CD4-positive, alpha-beta T cell treated with Interleukin-2 at 100 ng/mL for 4 hours (primary cell): ENCODE data around the gene HTR7.
"Not testable (repeated sequence)": the region's sequence is repeated elsewhere in the genome, so short reads cannot be mapped to it uniquely, and the experiment has no call there.

ENCODE experiments used
- DNase-seq: peaks from one replicate; pipeline ENCODE4 v3.0.0-alpha.2; 2020; ENCODE audit warnings: low spot score

The HTR7 gene

GRCh38 chr10:90857635-90858460, at the start of gene HTR7:
Gene HTR7, minus strand, starts transcription at chr10:90858039. Its CDS starts 368 bp downstream, at chr10:90857671.
- peak; percentile 50 for DNase-seq

GRCh38 chr10:90906596-90906995, 48.8 kb upstream of the HTR7 start:
- DNase-seq: no peak

- no peak for DNase-seq
These were observed 48.1 kb upstream of the HTR7 start for GRCh38 chr10:90905925-90906324.

DNA sequence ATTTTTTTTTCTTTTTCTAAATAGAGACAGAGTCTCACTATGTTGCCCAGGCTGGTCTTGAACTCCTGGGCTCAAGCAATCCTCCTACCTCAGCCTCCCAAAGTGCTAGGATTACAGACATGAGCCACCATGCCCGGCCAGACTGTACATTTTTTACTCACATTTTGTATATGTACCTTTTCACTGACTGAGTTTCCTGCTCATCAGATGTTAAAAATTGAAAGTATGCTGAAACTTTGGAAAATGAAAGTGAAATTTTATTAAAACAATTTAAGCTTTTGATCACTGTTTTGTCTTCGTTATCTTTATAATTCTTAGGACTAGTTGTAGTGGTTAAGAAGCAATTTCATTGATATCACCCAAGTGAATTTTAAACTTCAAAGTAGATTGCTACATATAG, 39.1 kb upstream of the HTR7 start:
- not testable (repeated sequence) for DNase-seq

- DNase-seq: no peak
These were observed 35.4 kb upstream of the HTR7 start for GRCh38 chr10:90893190-90893589.

GRCh38 chr10:90890347-90890746, 32.5 kb upstream of the HTR7 start:
- no peak for DNase-seq

GRCh38 chr10:90889636-90890035, 31.8 kb upstream of the HTR7 start:
- DNase-seq: no peak

DNA sequence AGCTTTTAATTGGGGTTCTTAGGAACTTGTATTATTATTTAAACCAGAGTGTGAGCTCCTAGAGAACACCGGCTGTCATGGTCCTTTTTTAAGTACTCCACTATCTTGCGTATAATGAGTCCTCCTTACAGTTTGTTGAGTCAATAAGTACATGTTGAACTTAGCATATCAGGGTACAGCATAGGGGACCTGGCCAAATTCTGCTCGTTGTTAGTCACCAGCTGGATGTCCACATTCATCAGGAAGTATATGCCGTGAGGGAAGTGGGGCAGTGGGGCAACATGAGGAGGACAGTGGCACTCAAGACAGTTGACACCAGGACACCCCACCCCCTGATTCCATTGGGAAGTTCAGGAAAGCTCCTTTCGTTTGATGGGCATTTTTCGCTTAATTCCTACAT, 30.5 kb upstream of the HTR7 start:
- DNase-seq: no peak

DNA sequence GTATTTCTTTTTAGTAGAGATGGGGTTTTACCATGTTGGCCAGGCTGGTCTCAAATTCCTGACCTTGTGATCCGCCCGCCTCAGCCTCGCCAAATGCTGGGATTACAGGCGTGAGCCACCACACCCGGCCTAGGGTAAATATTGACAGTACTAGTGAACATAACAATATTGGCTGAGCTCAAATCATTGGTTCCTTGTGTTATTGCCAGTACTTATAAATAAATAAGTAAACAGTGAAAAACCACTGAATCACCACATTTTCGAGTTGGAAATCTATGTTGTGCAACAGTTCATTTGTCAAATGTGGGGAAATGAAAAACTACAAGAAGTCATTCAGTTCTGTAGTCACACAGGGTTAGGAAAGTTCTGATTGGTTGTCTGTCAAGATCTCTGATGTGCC, 29.7 kb upstream of the HTR7 start:
- DNase-seq: no peak

- no peak for DNase-seq
These were observed 27.3 kb upstream of the HTR7 start for GRCh38 chr10:90885176-90885575.

DNA sequence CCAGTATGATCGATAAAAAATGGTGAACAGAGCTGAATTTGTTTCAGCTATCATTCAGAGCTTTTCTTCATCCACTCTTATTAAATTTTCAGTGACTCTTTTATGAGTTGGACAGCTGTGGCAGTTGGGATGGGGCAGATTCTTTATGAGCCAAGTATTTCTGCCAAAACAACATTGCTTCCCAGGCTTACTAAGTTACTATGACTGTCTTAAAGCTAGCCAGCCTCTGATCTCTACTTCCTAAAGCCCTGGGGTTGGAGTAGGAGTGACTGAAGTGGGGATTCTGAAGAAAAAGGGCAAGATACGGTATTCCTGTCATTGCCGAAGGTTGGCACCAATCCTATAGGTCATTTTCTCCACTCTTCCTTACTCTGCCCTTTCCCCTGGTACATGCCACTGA, 26.6 kb upstream of the HTR7 start:
- no peak for DNase-seq

GRCh38 chr10:90880059-90880719, 22.4 kb upstream of the HTR7 start:
- DNase-seq: peak; percentile 45

GRCh38 chr10:90879062-90879461, 21.2 kb upstream of the HTR7 start:
- DNase-seq: no peak

GRCh38 chr10:90872648-90873020, 14.8 kb upstream of the HTR7 start:
- DNase-seq: no peak

DNA sequence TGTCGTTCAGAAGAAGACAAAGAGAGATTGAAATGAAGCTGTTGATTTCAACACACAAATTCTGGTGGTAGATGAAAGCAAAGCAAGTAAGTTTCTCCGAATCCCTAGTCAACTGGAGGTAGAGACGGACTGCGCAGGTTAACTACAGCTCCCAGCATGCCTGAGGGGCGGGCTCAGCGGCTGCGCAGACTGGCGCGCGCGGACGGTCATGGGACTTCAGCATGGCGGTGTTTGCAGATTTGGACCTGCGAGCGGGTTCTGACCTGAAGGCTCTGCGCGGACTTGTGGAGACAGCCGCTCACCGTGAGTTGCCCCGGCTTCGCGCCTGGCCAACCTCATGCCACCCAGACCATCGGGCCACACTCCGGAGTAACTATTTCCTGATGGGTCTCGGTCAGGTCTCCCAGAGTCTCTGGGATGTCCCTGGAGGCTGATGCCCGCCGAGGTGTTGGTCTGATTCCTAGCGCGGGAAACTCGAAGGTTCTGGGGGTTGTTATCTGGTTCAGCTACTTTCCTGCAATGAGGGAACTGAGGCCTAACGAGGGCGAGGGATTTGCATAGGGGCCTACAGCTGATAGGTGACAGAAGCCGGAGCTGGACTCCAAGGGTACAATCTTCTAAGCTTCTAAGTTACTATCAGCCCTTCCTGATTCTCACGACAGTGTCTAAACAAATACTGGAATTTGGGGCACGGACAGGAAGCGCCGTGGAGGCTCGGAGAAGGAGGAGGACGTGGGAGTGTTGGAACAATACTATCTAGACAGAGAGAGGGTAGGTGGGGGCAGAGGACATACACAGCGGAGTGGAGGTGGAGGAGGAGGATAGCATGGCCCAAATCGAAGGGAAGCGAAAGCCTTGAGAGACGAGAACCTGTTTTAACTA, 14.2 kb upstream of the HTR7 start, which contains the start of gene RPP30:
TSS of gene RPP30 (plus strand) at position 209 of the 882 bp plus-strand sequence. CDS start at position 222, 13 bp downstream.
- DNase-seq: peak; percentile 80

DNA sequence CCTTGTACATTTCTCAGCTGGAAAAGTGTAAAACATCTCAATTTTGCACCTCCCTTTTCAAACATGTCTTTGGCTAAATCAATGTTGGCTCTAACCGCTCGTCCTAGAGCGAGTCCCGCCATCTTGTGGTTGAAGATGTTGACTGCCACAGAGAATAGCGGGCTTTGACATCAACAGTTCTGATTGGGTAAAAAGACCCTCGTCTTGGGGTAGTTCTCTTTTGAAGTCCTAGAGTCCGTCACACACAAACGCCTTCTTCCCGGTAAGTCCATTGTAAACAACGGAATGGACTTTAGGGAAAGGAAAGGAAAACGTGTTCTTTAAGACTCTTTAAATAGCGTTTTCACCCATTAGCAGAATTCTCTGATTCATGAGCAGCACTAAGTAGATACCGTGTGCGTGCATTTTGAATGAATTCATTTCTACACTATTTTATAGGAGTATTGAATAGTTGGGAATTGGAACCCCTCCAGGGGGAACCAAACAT, 13.5 kb upstream of the HTR7 start:
- peak; percentile 51 for DNase-seq

GRCh38 chr10:90866050-90866598, 8.3 kb upstream of the HTR7 start:
- no peak for DNase-seq

GRCh38 chr10:90865401-90865800, 7.6 kb upstream of the HTR7 start:
- no peak for DNase-seq

GRCh38 chr10:90862908-90863514, 5.2 kb upstream of the HTR7 start:
- DNase-seq: peak; percentile 21

GRCh38 chr10:90860790-90861189, 3.0 kb upstream of the HTR7 start:
- DNase-seq: no peak

DNA sequence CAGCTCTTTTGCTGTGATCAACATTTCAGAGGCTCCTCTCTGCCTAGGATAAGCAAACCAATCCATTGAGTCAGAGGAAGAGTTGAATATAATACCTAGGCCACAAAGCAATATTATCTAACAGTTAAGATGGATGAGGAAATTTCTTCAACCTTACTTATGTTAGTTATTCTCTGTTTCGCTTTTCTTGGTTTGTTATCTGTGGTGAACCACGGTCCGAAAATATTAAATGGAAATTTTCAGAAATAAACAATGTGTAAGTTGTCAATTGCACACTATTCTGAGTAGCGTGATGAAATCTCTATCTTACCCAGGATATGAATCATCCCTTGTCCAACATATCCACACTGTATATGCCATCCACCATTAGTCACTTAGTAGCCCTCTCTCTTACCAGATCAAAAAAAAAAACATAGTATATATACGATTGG, 1.5 kb upstream of the HTR7 start:
- no peak for DNase-seq
